Activated effector memory CD4-positive, alpha-beta T cell treated with anti-CD3 and anti-CD28 coated beads, Interleukin-2, amount 50 U/mL, for 16 hours (primary cell): ENCODE data around the gene P2RX5.
"Not testable (repeated sequence)": the region's sequence is repeated elsewhere in the genome, so short reads cannot be mapped to it uniquely, and the experiment has no call there.

ENCODE experiments used
- DNase-seq: peaks from one replicate; pipeline ENCODE4 v3.0.0-alpha.2; 2020

The P2RX5 gene

GRCh38 chr17:3712811-3713463 lies 17.0 kb upstream of the P2RX5 start:
- DNase-seq: peak; percentile 69

- DNase-seq: peak; percentile 86
These were observed 15.0 kb upstream of the P2RX5 start for GRCh38 chr17:3710951-3711383.

GRCh38 chr17:3708366-3708765 lies 12.4 kb upstream of the P2RX5 start:
- no peak for DNase-seq

GRCh38 chr17:3705718-3705984 lies 9.7 kb upstream of the P2RX5 start:
- DNase-seq: not testable (repeated sequence)

- no peak for DNase-seq
These were observed 9.2 kb upstream of the P2RX5 start for GRCh38 chr17:3704931-3705717.

GRCh38 chr17:3702041-3702539 lies 6.1 kb upstream of the P2RX5 start:
- not testable (repeated sequence) for DNase-seq

GRCh38 chr17:3699951-3700350 lies 4.0 kb upstream of the P2RX5 start:
- no peak for DNase-seq

GRCh38 chr17:3698139-3698538 lies 2.2 kb upstream of the P2RX5 start:
- no peak for DNase-seq

- no peak for DNase-seq
These were observed 1.1 kb upstream of the P2RX5 start for GRCh38 chr17:3697103-3697476.

- DNase-seq: no peak
These were observed 729 bp downstream of the P2RX5 start for GRCh38 chr17:3695129-3695722.

- DNase-seq: no peak
These were observed 2.1 kb downstream of the P2RX5 start for GRCh38 chr17:3693829-3694231.

- DNase-seq: no peak
These were observed 2.8 kb downstream of the P2RX5 start for GRCh38 chr17:3693141-3693540.

- no peak for DNase-seq
These were observed 3.6 kb downstream of the P2RX5 start for GRCh38 chr17:3692346-3692745.

GRCh38 chr17:3691617-3692067 lies 4.3 kb downstream of the P2RX5 start:
- DNase-seq: no peak

GRCh38 chr17:3690094-3690715 lies 5.8 kb downstream of the P2RX5 start:
- DNase-seq: no peak

GRCh38 chr17:3689262-3690093 lies 6.5 kb downstream of the P2RX5 start:
- DNase-seq: no peak

GRCh38 chr17:3688852-3689261 lies 7.1 kb downstream of the P2RX5 start:
- no peak for DNase-seq

- no peak for DNase-seq
These were observed 7.9 kb downstream of the P2RX5 start for GRCh38 chr17:3688027-3688553.

- no peak for DNase-seq
These were observed 10.8 kb downstream of the P2RX5 start for GRCh38 chr17:3685174-3685573.

- DNase-seq: peak; percentile 82
These were observed 12.9 kb downstream of the P2RX5 start for GRCh38 chr17:3683054-3683511.

GRCh38 chr17:3682033-3682432 lies 13.9 kb downstream of the P2RX5 start:
- no peak for DNase-seq

GRCh38 chr17:3681565-3681964 lies 14.4 kb downstream of the P2RX5 start:
- DNase-seq: no peak
